H1 (cell line): ENCODE data around the gene MYO15A. TPM values are rescaled to one million over a fixed set of nuclear protein-coding genes. Genes with fewer than 3 reads are reported as not detected.

ENCODE experiments used
- CTCF ChIA-PET: fragments of 300-600 bp; sonication (Branson Sonifier 250); formaldehyde crosslinking; loops from one replicate; lab custom pipeline; 2021; ENCODE audit not compliant: partially characterized antibody; lab: Charles Lee
- POLR2A ChIA-PET: fragments of 300-600 bp; sonication (Branson Sonifier 250); formaldehyde crosslinking; loops from one replicate; lab custom pipeline; 2021; ENCODE audit warnings: inconsistent platforms; ENCODE audit not compliant: partially characterized antibody; lab: Charles Lee
- DNase-seq, 2 experiments: peaks; one replicate each; pipeline versions ENCODE4 v3.0.0 to v3.0.0-alpha.2; 2010 to 2022; ENCODE audit warnings: low spot score in 2 of 2, low read depth in 1 of 2, mixed read lengths in 1 of 2
- FAIRE-seq: peaks from 2 replicates; lab custom pipeline; 2011; peaks lifted over from hg19 to GRCh38; lab: Jason Lieb, UNC
- H2AFZ ChIP-seq: 2 replicates; pipeline ENCODE4 v1.8.1; 2012; ENCODE audit warnings: low read length, inconsistent platforms
- H2AK5ac ChIP-seq: 2 replicates; pipeline ENCODE4 v1.6.1; 2013; ENCODE audit warnings: low read depth, low read length
- H2BK120ac ChIP-seq: replicated peaks from 2 replicates; pipeline ENCODE3; 2013; ENCODE audit warnings: low read depth, low read length, inconsistent platforms
- H2BK12ac ChIP-seq: 2 replicates; pipeline ENCODE4 v1.6.1; 2013; ENCODE audit warnings: low read depth, low read length
- H2BK15ac ChIP-seq: 2 replicates; pipeline ENCODE4 v1.6.1; 2013; ENCODE audit warnings: low read length
- H2BK20ac ChIP-seq: 2 replicates; pipeline ENCODE4 v1.6.1; 2013; ENCODE audit warnings: low read length
- H2BK5ac ChIP-seq: 2 replicates; pipeline ENCODE4 v1.6.1; 2013; ENCODE audit warnings: low read depth, low read length
- H3K14ac ChIP-seq: 2 replicates; pipeline ENCODE4 v1.6.1; 2013; ENCODE audit warnings: inconsistent platforms; ENCODE audit not compliant: insufficient read length
- H3K18ac ChIP-seq: 2 replicates; pipeline ENCODE4 v1.6.1; 2013; ENCODE audit warnings: low read length; ENCODE audit errors: extremely low read depth
- H3K23ac ChIP-seq: 2 replicates; pipeline ENCODE4 v1.6.1; 2013; ENCODE audit warnings: inconsistent platforms; ENCODE audit not compliant: insufficient read length
- H3K23me2 ChIP-seq: 2 replicates; pipeline ENCODE4 v1.6.1; 2013; ENCODE audit warnings: low read depth, low read length
- H3K27ac ChIP-seq: 2 replicates; pipeline ENCODE4 v1.6.1; 2011; ENCODE audit warnings: low read depth, low read length, inconsistent platforms
- H3K27me3 ChIP-seq, 4 experiments: replicated peaks in 1 of 4; 1 replicate in 1 of 4; 2 replicates in 3 of 4; pipeline versions ENCODE4 v1.6.1 to v1.8.1; 2011 to 2013; ENCODE audit warnings: low read length in 3 of 4, mild to moderate bottlenecking in 3 of 4, inconsistent platforms in 2 of 4, mixed read lengths in 2 of 4, moderate library complexity in 1 of 4; ENCODE audit not compliant: control insufficient read depth in 3 of 4, insufficient read depth in 3 of 4; ENCODE audit errors: extremely low read depth in 1 of 4
- H3K36me3 ChIP-seq, 4 experiments: 2 replicates each; pipeline versions ENCODE4 v1.6.1 to v1.8.1; 2011 to 2013; ENCODE audit warnings: mild to moderate bottlenecking in 4 of 4, low read length in 3 of 4, moderate library complexity in 2 of 4, control low read depth in 1 of 4, inconsistent platforms in 1 of 4; ENCODE audit not compliant: insufficient read depth in 4 of 4, control insufficient read depth in 2 of 4
- H3K4ac ChIP-seq: replicated peaks from 2 replicates; pipeline ENCODE3; 2013; ENCODE audit warnings: low read length, low read depth, mixed read lengths, inconsistent platforms; ENCODE audit not compliant: insufficient read length
- H3K4me1 ChIP-seq, 4 experiments: replicated peaks in 1 of 4; 1 replicate in 1 of 4; 2 replicates in 3 of 4; pipeline versions ENCODE4 v1.6.1 to v1.8.1; 2011 to 2013; ENCODE audit warnings: low read length in 3 of 4, inconsistent platforms in 2 of 4, mixed read lengths in 1 of 4; ENCODE audit not compliant: insufficient read depth in 4 of 4, control insufficient read depth in 3 of 4
- H3K4me2 ChIP-seq, 2 experiments: 2 replicates each; pipeline versions ENCODE4 v1.6.1 to v1.8.1; 2011 to 2013; ENCODE audit warnings: low read depth in 2 of 2, low read length in 2 of 2, control low read depth in 1 of 2, inconsistent platforms in 1 of 2, mild to moderate bottlenecking in 1 of 2; ENCODE audit not compliant: insufficient read depth in 1 of 2
- H3K4me3 ChIP-seq, 4 experiments: fragments of 200-600, 300-600 bp in 1 of 4; sonication (generic), shearing (Covaris generic), sonication (Bioruptor Twin) in 1 of 4; 2 replicates each; pipeline versions ENCODE4 v1.5.1 to v1.8.1; 2011 to 2016; ENCODE audit warnings: low read length in 4 of 4, low read depth in 3 of 4, control low read depth in 2 of 4, inconsistent platforms in 2 of 4, mild to moderate bottlenecking in 2 of 4, mixed read lengths in 1 of 4, moderate library complexity in 1 of 4; ENCODE audit not compliant: insufficient read depth in 2 of 4; ENCODE audit errors: extremely low read depth in 1 of 4
- H3K56ac ChIP-seq: replicated peaks from 2 replicates; pipeline ENCODE3; 2013; ENCODE audit warnings: low read depth, mild to moderate bottlenecking, mixed read lengths, low read length, inconsistent platforms; ENCODE audit not compliant: insufficient read length
- H3K79me1 ChIP-seq: 2 replicates; pipeline ENCODE4 v1.6.1; 2013; ENCODE audit warnings: low read depth, low read length, control low read depth
- H3K79me2 ChIP-seq, 2 experiments: 2 replicates each; pipeline versions ENCODE4 v1.6.1 to v1.8.1; 2012 to 2013; ENCODE audit warnings: low read length in 2 of 2, mild to moderate bottlenecking in 2 of 2, inconsistent platforms in 1 of 2; ENCODE audit not compliant: insufficient read depth in 2 of 2, control insufficient read depth in 1 of 2
- H3K9ac ChIP-seq, 4 experiments: replicated peaks in 1 of 4; 1 replicate in 1 of 4; 2 replicates in 3 of 4; pipeline versions ENCODE4 v1.6.1 to v1.8.1; 2011 to 2013; ENCODE audit warnings: low read depth in 3 of 4, low read length in 3 of 4, control low read depth in 2 of 4, mild to moderate bottlenecking in 2 of 4, moderate library complexity in 2 of 4, inconsistent platforms in 1 of 4; ENCODE audit errors: extremely low read depth in 1 of 4
- H3K9me3 ChIP-seq, 2 experiments: 2 replicates each; pipeline versions ENCODE4 v1.6.1 to v1.8.1; 2012 to 2013; ENCODE audit warnings: mild to moderate bottlenecking in 2 of 2, moderate library complexity in 2 of 2, control low read depth in 1 of 2, inconsistent platforms in 1 of 2, low read depth in 1 of 2, low read length in 1 of 2, mixed read lengths in 1 of 2; ENCODE audit not compliant: insufficient read depth in 2 of 2
- H4K20me1 ChIP-seq, 2 experiments: replicated peaks in 1 of 2; 2 replicates each; pipeline versions ENCODE3 to v1.8.1; 2011 to 2013; ENCODE audit warnings: inconsistent platforms in 2 of 2, low read length in 2 of 2, mild to moderate bottlenecking in 1 of 2; ENCODE audit not compliant: insufficient read depth in 2 of 2, control insufficient read depth in 1 of 2
- H4K5ac ChIP-seq: 2 replicates; pipeline ENCODE4 v1.6.1; 2013; ENCODE audit warnings: low read length, low read depth, mixed read lengths, inconsistent platforms; ENCODE audit not compliant: insufficient read length
- H4K8ac ChIP-seq: 2 replicates; pipeline ENCODE4 v1.8.0; 2013; ENCODE audit warnings: mild to moderate bottlenecking, moderate library complexity, low read length, inconsistent platforms; ENCODE audit not compliant: insufficient read depth; ENCODE audit errors: extremely low read depth
- H4K91ac ChIP-seq: replicated peaks from 2 replicates; pipeline ENCODE3; 2013; ENCODE audit warnings: low read length, mixed read lengths, inconsistent platforms; ENCODE audit not compliant: insufficient read length
- CHD1 ChIP-seq: IDR thresholded peaks from 2 replicates; pipeline ENCODE4 v1.6.1; 2012; ENCODE audit warnings: low read depth, low read length, improper control_type of control experiment
- POLR2AphosphoS5 ChIP-seq: IDR thresholded peaks from 2 replicates; pipeline ENCODE4 v1.6.1; 2011; ENCODE audit warnings: low read depth, low read length
- polyA plus RNA-seq, 7 experiments: library from polyadenylated mRNA; depleted of rRNA in 3 of 7; stranded (reverse) in 5 of 7; unstranded in 2 of 7; fragments of >200 nt in 5 of 7; fragments of 200-250 nt in 2 of 7; gene quantifications; 1 replicate in 5 of 7; 2 replicates in 1 of 7; 4 replicates in 1 of 7; pipeline versions ENCODE4 v1.2.1 to v1.2.3, GENCODE V29; 2011 to 2013; ENCODE audit warnings: missing spikeins in 2 of 7, mixed read lengths in 2 of 7
- total RNA-seq: library from RNA; stranded (reverse); fragmentation: NEBNext Ultra II Directional; extraction: Animal tissue kit (Norgen Biotek cat#: 25700); gene quantifications from 2 replicates; pipeline ENCODE4 v1.2.1, GENCODE V29; 2021

MYO15A gene
- total and polyA plus RNA-seq, 2 of the 8 experiments (the other 6 are each of a cell fraction or from before 2014, with no cell fraction given): 1.6 to 4.2 TPM

GRCh38 chr17:18071751-18072150 is 36.8 kb upstream of the MYO15A start:
- Histone ChIP-seq H4K8ac (no peak overlapping the region), H2BK120ac (no peak overlapping the region), H2AFZ (no peak overlapping the region), H3K36me3 (no peaks in the 10 kb centered on the region), H3K4ac (no peak overlapping the region), H2BK15ac (no peak overlapping the region), H3K14ac (no peak overlapping the region), H3K27ac (no peak overlapping the region), H2BK12ac (no peak overlapping the region), H4K20me1 (no peaks in the 10 kb centered on the region), H2BK5ac (no peak overlapping the region), H4K91ac (no peak overlapping the region), H3K9ac (no peak overlapping the region), H3K56ac (no peak overlapping the region), H3K4me1 (peaks cover 0 to 4% (median 0%) of the 10 kb centered on the region in 4 experiments; a peak in 1 of 7 replicates), H3K9me3 (no peaks in the 10 kb centered on the region), H3K4me2 (no peak overlapping the region), H3K18ac (no peak overlapping the region), H4K5ac (no peak overlapping the region), H2BK20ac (no peak overlapping the region), H3K23me2 (no peaks in the 10 kb centered on the region; the same call in 1 of the 2 replicates), H3K4me3 (no peak overlapping the region), H3K79me2 (no peaks in the 10 kb centered on the region), H3K27me3 (no peaks in the 10 kb centered on the region), H3K79me1 (no peaks in the 10 kb centered on the region), H2AK5ac (no peak overlapping the region), H3K23ac (no peak overlapping the region)
- DNase-seq (no peak), FAIRE-seq (no peak)
- ChIA-PET CTCF (interaction anchor here (1.3 kb wide), 1 partner anchor 36 kb away, joined by 3 read pairs; no protein-coding TSS in a partner anchor), POLR2A (interaction anchor here (1.7 to 2.0 kb wide), 2 partner anchors 8 to 18 kb away, joined by 4 to 6 read pairs; no protein-coding TSS in a partner anchor)
- no peak for TF ChIP-seq POLR2AphosphoS5
- no peak for TF ChIP-seq CHD1
